ENCODE results near the gene THAP11.

DNA sequence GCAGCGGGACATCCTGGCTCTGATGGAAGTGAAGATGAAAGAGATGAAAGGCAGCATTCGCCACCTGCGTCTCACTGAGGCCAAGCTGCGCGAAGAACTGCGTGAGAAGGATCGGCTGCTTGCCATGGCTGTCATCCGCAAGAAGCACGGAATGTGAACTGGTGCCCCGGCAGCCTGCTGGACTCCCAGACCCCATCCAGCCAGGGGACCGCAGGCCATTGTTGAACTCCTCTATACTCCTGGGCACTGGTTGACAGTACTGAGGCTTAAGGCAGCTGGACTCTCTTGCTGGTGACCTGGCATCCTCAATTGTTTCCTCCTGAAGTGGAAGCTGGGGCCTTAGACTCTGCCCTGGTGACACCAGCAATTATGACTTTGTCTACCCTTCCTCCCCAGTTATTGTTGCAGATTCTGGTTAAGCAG is 1.2 kb downstream of the THAP11 start:
- TF ChIP-seq, protein P1, sequence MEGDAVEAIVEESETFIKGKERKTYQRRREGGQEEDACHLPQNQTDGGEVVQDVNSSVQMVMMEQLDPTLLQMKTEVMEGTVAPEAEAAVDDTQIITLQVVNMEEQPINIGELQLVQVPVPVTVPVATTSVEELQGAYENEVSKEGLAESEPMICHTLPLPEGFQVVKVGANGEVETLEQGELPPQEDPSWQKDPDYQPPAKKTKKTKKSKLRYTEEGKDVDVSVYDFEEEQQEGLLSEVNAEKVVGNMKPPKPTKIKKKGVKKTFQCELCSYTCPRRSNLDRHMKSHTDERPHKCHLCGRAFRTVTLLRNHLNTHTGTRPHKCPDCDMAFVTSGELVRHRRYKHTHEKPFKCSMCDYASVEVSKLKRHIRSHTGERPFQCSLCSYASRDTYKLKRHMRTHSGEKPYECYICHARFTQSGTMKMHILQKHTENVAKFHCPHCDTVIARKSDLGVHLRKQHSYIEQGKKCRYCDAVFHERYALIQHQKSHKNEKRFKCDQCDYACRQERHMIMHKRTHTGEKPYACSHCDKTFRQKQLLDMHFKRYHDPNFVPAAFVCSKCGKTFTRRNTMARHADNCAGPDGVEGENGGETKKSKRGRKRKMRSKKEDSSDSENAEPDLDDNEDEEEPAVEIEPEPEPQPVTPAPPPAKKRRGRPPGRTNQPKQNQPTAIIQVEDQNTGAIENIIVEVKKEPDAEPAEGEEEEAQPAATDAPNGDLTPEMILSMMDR (IDR thresholded peaks at IDR 0.05; ENCODE audit: low read length), result no peak
- no peak for TF ChIP-seq EZH2 (optimal IDR thresholded peaks at IDR 0.05; ENCODE audit: low read depth, low read length)

Data from MM.1S (cell line).